Liver (tissue), 9 donors: ENCODE results near the gene SEPTIN1. TPM values are rescaled to one million over a fixed set of nuclear protein-coding genes. Genes with fewer than 3 reads are reported as not detected.
A peak's percentile ranks its signal among the peaks of the same experiment; 100 is the strongest.

Source experiments
- DNase-seq: peaks from one replicate; pipeline ENCODE4 v3.0.0-alpha.2; 2017; ENCODE audit warnings: low spot score
- H3K27ac ChIP-seq, 2 donors: one replicate each; pipeline ENCODE4 v1.7.0; 2013; ENCODE audit warnings: inconsistent platforms in 2 of 2, low read length in 2 of 2, control low read depth in 1 of 2, low read depth in 1 of 2, mild to moderate bottlenecking in 1 of 2
- H3K27me3 ChIP-seq, 4 donors: one replicate each; pipeline versions ENCODE4 v1.6.1 to v1.7.0; 2013; ENCODE audit warnings: low read length in 3 of 4, inconsistent platforms in 1 of 4, mild to moderate bottlenecking in 1 of 4, moderate library complexity in 1 of 4; ENCODE audit not compliant: control insufficient read depth in 4 of 4, insufficient read depth in 4 of 4
- H3K36me3 ChIP-seq, 4 donors: one replicate each; pipeline versions ENCODE4 v1.6.1 to v1.7.0; 2013; ENCODE audit warnings: low read length in 3 of 4, mild to moderate bottlenecking in 3 of 4, low read depth in 1 of 4, moderate library complexity in 1 of 4; ENCODE audit not compliant: control insufficient read depth in 4 of 4, insufficient read depth in 3 of 4
- H3K4me1 ChIP-seq, 4 donors: one replicate each; pipeline versions ENCODE4 v1.6.1 to v1.7.0; 2013; ENCODE audit warnings: low read length in 3 of 4, mild to moderate bottlenecking in 3 of 4, moderate library complexity in 1 of 4; ENCODE audit not compliant: control insufficient read depth in 4 of 4, insufficient read depth in 4 of 4
- H3K4me3 ChIP-seq, 3 donors: one replicate each; pipeline versions ENCODE4 v1.6.1 to v1.7.0; 2013; ENCODE audit warnings: low read length in 3 of 3, control low read depth in 1 of 3, low read depth in 1 of 3, mild to moderate bottlenecking in 1 of 3
- H3K9ac ChIP-seq, 2 donors: one replicate each; pipeline ENCODE4 v1.7.0; 2013; ENCODE audit warnings: low read length in 2 of 2, mild to moderate bottlenecking in 2 of 2, moderate library complexity in 2 of 2, control low read depth in 1 of 2, low read depth in 1 of 2
- H3K9me3 ChIP-seq, 4 donors: one replicate each; pipeline versions ENCODE4 v1.6.1 to v1.7.0; 2013; ENCODE audit warnings: low read length in 3 of 4; ENCODE audit not compliant: control insufficient read depth in 4 of 4
- CTCF ChIP-seq: fragments of 150-350 bp; IDR thresholded peaks from 2 replicates; pipeline ENCODE4 v1.5.1; 2017; ENCODE audit warnings: improper control_type of control experiment, low read depth, low read length; ENCODE audit not compliant: missing input control
- EGR1 ChIP-seq, 2 donors: IDR thresholded peaks; 2 replicates each; pipeline ENCODE4 v1.6.1; 2016 to 2018; ENCODE audit warnings: antibody characterized with exemption in 2 of 2, low read depth in 2 of 2
- FOXA1 ChIP-seq: IDR thresholded peaks from 2 replicates; pipeline ENCODE4 v1.6.1; 2016; ENCODE audit warnings: antibody characterized with exemption
- FOXA2 ChIP-seq: IDR thresholded peaks from 2 replicates; pipeline ENCODE4 v1.6.1; 2016; ENCODE audit warnings: antibody characterized with exemption
- HNF4A ChIP-seq, 2 donors: conservative IDR thresholded peaks; 2 replicates each; pipeline ENCODE4 v1.6.1; 2016; ENCODE audit warnings: antibody characterized with exemption in 2 of 2, mild to moderate bottlenecking in 2 of 2
- HNF4G ChIP-seq: IDR thresholded peaks from 2 replicates; pipeline ENCODE4 v1.6.1; 2016; ENCODE audit warnings: antibody characterized with exemption
- JUND ChIP-seq, 2 donors: IDR thresholded peaks; 2 replicates each; pipeline ENCODE4 v1.6.1; 2016; ENCODE audit warnings: antibody characterized with exemption in 2 of 2
- RXRA ChIP-seq, 2 donors: IDR thresholded peaks; 2 replicates each; pipeline ENCODE4 v1.6.1; 2017 to 2018; ENCODE audit warnings: antibody characterized with exemption in 2 of 2, mild to moderate bottlenecking in 1 of 2
- SP1 ChIP-seq: IDR thresholded peaks from 2 replicates; pipeline ENCODE4 v1.6.1; 2018; ENCODE audit warnings: antibody characterized with exemption, mild to moderate bottlenecking
- TAF1 ChIP-seq: conservative IDR thresholded peaks from 2 replicates; pipeline ENCODE4 v1.6.1; 2016; ENCODE audit warnings: antibody characterized with exemption, mild to moderate bottlenecking
- ZBTB33 ChIP-seq: IDR thresholded peaks from 2 replicates; pipeline ENCODE4 v1.6.1; 2016; ENCODE audit warnings: antibody characterized with exemption
- WGBS: extraction: QIAGEN DNeasy Blood & Tissue Kit; methylation state at CpG from one replicate; pipeline ENCODE4 v1.1.7; 2013; 5-methylcytosine and 5-hydroxymethylcytosine counted together
- polyA plus RNA-seq, 2 donors: library from polyadenylated mRNA; stranded (reverse) in 1 of 2; unstranded in 1 of 2; fragments of 200-250 nt in 1 of 2; fragments of >200 nt in 1 of 2; fragmentation: Nextera tagmentation in 1 of 2; extraction: Ambion mirVana in 1 of 2; gene quantifications; one replicate each; pipeline versions ENCODE4 v1.2.1 to v1.2.3, GENCODE V29; 2013 to 2015
- total RNA-seq, 2 donors: library from RNA; depleted of rRNA; stranded (reverse); fragments of >200 nt; gene quantifications; one replicate each; pipeline ENCODE4 v1.2.3, GENCODE V29; 2014
- donor health status: healthy.
- donor health status: healthy.
- donor health status: healthy.
- donor health status: healthy.
- donor health status: healthy.

SEPTIN1 gene
- total and polyA plus RNA-seq, 4 donors, result 0.42 to 2.8 (median 1.2) TPM

DNA sequence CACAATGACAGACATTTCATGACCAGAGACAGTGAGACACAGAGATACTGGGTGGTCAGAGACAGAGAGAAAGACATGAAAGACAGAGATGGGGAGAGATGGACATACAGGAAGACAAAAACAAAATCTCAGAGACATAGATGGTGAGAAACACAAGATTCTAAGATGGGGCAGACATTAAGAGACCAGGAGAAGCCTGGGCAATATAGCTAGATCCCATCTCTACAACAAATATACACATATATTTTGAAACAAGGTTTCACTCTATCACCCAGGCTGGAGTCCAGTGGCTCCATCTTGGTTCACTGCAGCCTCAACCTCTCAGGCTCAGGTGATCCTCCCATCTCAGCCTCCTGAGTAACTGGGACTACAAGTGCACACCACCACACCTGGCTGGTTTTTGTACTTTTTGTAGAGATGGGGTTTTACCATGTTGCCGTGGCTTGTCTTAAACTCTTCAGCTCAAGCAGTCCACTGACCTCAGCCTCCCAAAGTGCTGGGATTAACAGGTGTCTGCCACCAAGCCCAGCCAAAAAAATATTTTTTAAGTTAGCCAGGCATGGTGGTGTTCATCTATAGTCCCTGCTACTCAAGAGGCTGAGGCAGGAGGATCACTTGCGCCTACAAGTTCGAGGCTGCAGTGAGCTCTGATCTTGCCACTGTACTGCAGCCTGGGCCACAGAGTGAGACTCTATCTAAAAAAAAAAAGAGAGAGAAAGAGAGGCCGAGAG lies 2.1 kb downstream of the SEPTIN1 start:
- 95% methylated on average over 4 of the region's 4 CpGs for WGBS
- Histone ChIP-seq H3K27ac (no peak overlapping the region), H3K4me1 (peaks cover 5 to 15% (median 9%) of the 10 kb centered on the region in 4 donors), H3K9me3 (no peaks in the 10 kb centered on the region), H3K36me3 (no peaks in the 10 kb centered on the region), H3K9ac (no peak overlapping the region), H3K27me3 (no peaks in the 10 kb centered on the region), H3K4me3 (no peak overlapping the region)
- DNase-seq, result no peak
- no peak for TF ChIP-seq HNF4G
- TF ChIP-seq TAF1, result no peak
- TF ChIP-seq SP1, result no peak

- 40% methylated on average over 27 of the region's 27 CpGs for WGBS
- H3K9ac ChIP-seq, result peak overlapping the region; percentile 14 to 29
- H3K4me3 ChIP-seq, result peak overlapping the region; percentile 36 to 85 (median 51)
- H3K9me3 ChIP-seq, result no peaks in the 10 kb centered on the region
- TF ChIP-seq JUND (IDR thresholded peaks at IDR 0.05) (no peak), SP1 (no peak), CTCF (no peak), ZBTB33 (no peak), EGR1 (IDR thresholded peaks at IDR 0.05; ENCODE audit: low read depth in 2 of 2) (no peak), FOXA1 (no peak), RXRA (IDR thresholded peaks at IDR 0.05) (no peak), HNF4A (conservative IDR thresholded peaks at IDR 0.05) (no peak), TAF1 (no peak), FOXA2 (no peak)
- no peaks in the 10 kb centered on the region for H3K27me3 ChIP-seq
- H3K4me1 ChIP-seq, result peaks cover 5 to 15% (median 9%) of the 10 kb centered on the region in 4 donors
- H3K36me3 ChIP-seq, result no peaks in the 10 kb centered on the region
- H3K27ac ChIP-seq, result peak overlapping the region; percentile 51 to 81
- DNase-seq, result no peak
Measured at GRCh38 chr16:30379158-30379783, 3.1 kb downstream of the SEPTIN1 start.
